ENCODE measurements around the gene PMS1. TPM values are rescaled to one million over a fixed set of nuclear protein-coding genes. Genes with fewer than 3 reads are reported as not detected.

The PMS1 gene
- total and polyA plus RNA-seq, 2 experiments from 2014 or later: 53.7 to 64.1 TPM

- Mint-ChIP-seq H3K4me1 (no peaks in the 10 kb centered on the region), H3K9me3 (no peaks in the 10 kb centered on the region), H3K27ac (no peak overlapping the region), H3K36me3 (ENCODE audit: low read depth) (peaks cover 10% of the 10 kb centered on the region; the same call in 2 of the 3 replicates), H3K27me3 (ENCODE audit: insufficient read depth, low read depth, poor library complexity) (no peaks in the 10 kb centered on the region), H3K4me3 (no peak overlapping the region)
- no peaks in the 10 kb centered on the region for H3K4me1 ChIP-seq (ENCODE audit: insufficient read depth)
- no peak overlapping the region for H2AFZ ChIP-seq
- no peaks in the 10 kb centered on the region for H3K9me2 ChIP-seq (ENCODE audit: insufficient read depth)
- H3K4me3 ChIP-seq: no peak overlapping the region
- no peak for DNase-seq (ENCODE audit: low spot score)
- H3F3A ChIP-seq (replicated peaks; ENCODE audit: low read depth): no peaks in the 10 kb centered on the region
- H3K4me2 ChIP-seq: no peak overlapping the region
- no peaks in the 10 kb centered on the region for H3K27me3 ChIP-seq (ENCODE audit: insufficient read depth)
- H3K36me3 ChIP-seq (ENCODE audit: insufficient read depth): peaks cover 7% of the 10 kb centered on the region; the same call in 1 of the 2 replicates
- ATAC-seq: peak; percentile 23; the same call in 1 of the 3 replicates
- TF ChIP-seq ZNF114 (CRISPR knock-in tag; IDR thresholded peaks at IDR 0.05) (no peak), ZNF462 (CRISPR knock-in tag; IDR thresholded peaks at IDR 0.05) (no peak), REST (IDR thresholded peaks at IDR 0.05; ENCODE audit: unreplicated experiment) (no peak), STAT1 (IDR thresholded peaks at IDR 0.05; ENCODE audit: unreplicated experiment) (no peak), CTCF (conservative IDR thresholded peaks at IDR 0.05; ENCODE audit: low read depth in 2 of 2) (no peak), CREB1 (CRISPR knock-in tag; IDR thresholded peaks at IDR 0.05; ENCODE audit: low read depth) (no peak), NANOG (IDR thresholded peaks at IDR 0.05; ENCODE audit: borderline replicate concordance) (no peak), EZH2 (IDR thresholded peaks at IDR 0.05; ENCODE audit: low read depth, unreplicated experiment) (no peak)
- peaks cover 12% of the 10 kb centered on the region for H4K20me1 ChIP-seq (replicated peaks; ENCODE audit: insufficient read depth)
- 0 out of 2 replicates have a peak, but pooled peaks cover 20% of the 10 kb centered on the region for H3K79me2 ChIP-seq (replicated peaks; ENCODE audit: insufficient read depth)
- no peak overlapping the region; the same call in 1 of the 2 replicates for H3K27ac ChIP-seq (ENCODE audit: low read depth)
Measured at GRCh38 chr2:189821953-189822748, 37.9 kb downstream of the PMS1 start.
